GM12864 (cell line): ENCODE measurements around the gene SSH2.
"Not testable (repeated sequence)": the region's sequence is repeated elsewhere in the genome, so short reads cannot be mapped to it uniquely, and the experiment has no call there.

Experiments
- DNase-seq: peaks from one replicate; pipeline ENCODE4 v3.0.0-alpha.2; 2011; ENCODE audit warnings: low read depth
- H3K4me3 ChIP-seq: 2 replicates; pipeline ENCODE4 v1.5.1; 2011; ENCODE audit warnings: mild to moderate bottlenecking, low read depth, low read length, control low read depth
- CTCF ChIP-seq: IDR thresholded peaks from 2 replicates; pipeline ENCODE4 v1.5.1; 2011; ENCODE audit warnings: low read depth, mild to moderate bottlenecking, moderate library complexity, low read length, control low read depth, inconsistent platforms; ENCODE audit errors: missing control alignments

Gene SSH2

GRCh38 chr17:29796652-29797051 is 133.4 kb downstream of the SSH2 start:
- no peak for DNase-seq
- no peak for TF ChIP-seq CTCF
- H3K4me3 ChIP-seq, result no peak overlapping the region

- TF ChIP-seq CTCF, result no peak
- DNase-seq, result no peak
- no peak overlapping the region for H3K4me3 ChIP-seq
These were observed 136.5 kb downstream of the SSH2 start for GRCh38 chr17:29793501-29793900.

GRCh38 chr17:29791336-29792080 is 138.5 kb downstream of the SSH2 start:
- no peak for DNase-seq
- no peak for TF ChIP-seq CTCF
- H3K4me3 ChIP-seq, result no peak overlapping the region

GRCh38 chr17:29789196-29790170 is 140.5 kb downstream of the SSH2 start:
- no peak for TF ChIP-seq CTCF
- no peak overlapping the region for H3K4me3 ChIP-seq
- DNase-seq, result no peak

GRCh38 chr17:29787995-29788394 is 142.0 kb downstream of the SSH2 start:
- no peak for TF ChIP-seq CTCF
- DNase-seq, result no peak
- H3K4me3 ChIP-seq, result no peak overlapping the region

- no peak for TF ChIP-seq CTCF
- H3K4me3 ChIP-seq, result no peak overlapping the region
- no peak for DNase-seq
These were observed 147.1 kb downstream of the SSH2 start for GRCh38 chr17:29782917-29783316.

- not testable (repeated sequence) for H3K4me3 ChIP-seq, DNase-seq
These were observed 150.2 kb downstream of the SSH2 start for GRCh38 chr17:29779812-29780190.
